GM06990 (cell line): ENCODE measurements around the gene ADCY7.

ENCODE experiments used
- DNase-seq: peaks from one replicate; pipeline ENCODE4 v3.0.0-alpha.2; 2011; ENCODE audit not compliant: insufficient read length; ENCODE audit errors: extremely low read depth
- H3K27me3 ChIP-seq: replicated peaks from 2 replicates; pipeline ENCODE4 v1.6.0; 2011; ENCODE audit warnings: low read length; ENCODE audit not compliant: control insufficient read depth, insufficient read depth
- H3K36me3 ChIP-seq: 2 replicates; pipeline ENCODE4 v1.5.1; 2011; ENCODE audit warnings: low read length; ENCODE audit not compliant: control insufficient read depth, insufficient read depth
- H3K4me3 ChIP-seq: replicated peaks from 2 replicates; pipeline ENCODE4 v1.5.1; 2011; ENCODE audit warnings: low read depth, mild to moderate bottlenecking, control low read depth, low read length
- CTCF ChIP-seq: IDR thresholded peaks from 2 replicates; pipeline ENCODE4 v1.5.1; 2011; ENCODE audit warnings: low read length, control low read depth, mild to moderate bottlenecking, inconsistent platforms; ENCODE audit not compliant: insufficient read depth, poor library complexity, severe bottlenecking

The ADCY7 gene

GRCh38 chr16:50310308-50311133, 44.2 kb downstream of the ADCY7 start:
- TF ChIP-seq CTCF = no peak
- peaks cover 46% of the 10 kb centered on the region for H3K36me3 ChIP-seq
- no peak for DNase-seq
- H3K4me3 ChIP-seq = no peak overlapping the region
- no peaks in the 10 kb centered on the region for H3K27me3 ChIP-seq

GRCh38 chr16:50311134-50311528, 44.8 kb downstream of the ADCY7 start:
- Histone ChIP-seq H3K4me3 (no peak overlapping the region), H3K36me3 (peaks cover 49% of the 10 kb centered on the region), H3K27me3 (no peaks in the 10 kb centered on the region)
- no peak for TF ChIP-seq CTCF
- DNase-seq = no peak

- TF ChIP-seq CTCF = no peak
- Histone ChIP-seq H3K27me3 (no peaks in the 10 kb centered on the region), H3K36me3 (peaks cover 49% of the 10 kb centered on the region), H3K4me3 (no peak overlapping the region)
- DNase-seq = no peak
Measured at GRCh38 chr16:50311891-50312501, 45.6 kb downstream of the ADCY7 start.

- no peak for TF ChIP-seq CTCF
- H3K36me3 ChIP-seq = peaks cover 44% of the 10 kb centered on the region
- no peak for DNase-seq
- no peak overlapping the region for H3K4me3 ChIP-seq
- H3K27me3 ChIP-seq = no peaks in the 10 kb centered on the region
Measured at GRCh38 chr16:50313596-50314478, 47.5 kb downstream of the ADCY7 start.

- TF ChIP-seq CTCF = no peak
- no peaks in the 10 kb centered on the region for H3K27me3 ChIP-seq
- no peak for DNase-seq
- H3K4me3 ChIP-seq = no peak overlapping the region
- peaks cover 39% of the 10 kb centered on the region for H3K36me3 ChIP-seq
Measured at GRCh38 chr16:50314665-50315064, 48.3 kb downstream of the ADCY7 start.
